K562 (cell line): ENCODE results near the gene MTERF4. TPM values are rescaled to one million over a fixed set of nuclear protein-coding genes. Genes with fewer than 3 reads are reported as not detected.

Experiments
- CBX1 ChIP-seq: sonication (generic); IDR thresholded peaks from 2 replicates; pipeline ENCODE4 v1.6.1; 2016; ENCODE audit warnings: antibody characterized with exemption, low read depth, mild to moderate bottlenecking
- CBX5 ChIP-seq: IDR thresholded peaks from 2 replicates; pipeline ENCODE4 v1.6.1; 2014; ENCODE audit warnings: low read depth, borderline replicate concordance
- CHD2 ChIP-seq: IDR thresholded peaks from 2 replicates; pipeline ENCODE4 v1.6.1; 2011; ENCODE audit warnings: low read depth, low read length
- FOSL1 ChIP-seq: fragments of 200-800 bp; sonication (Bioruptor generic); conservative IDR thresholded peaks from 2 replicates; pipeline ENCODE4 v1.6.1; 2016; ENCODE audit warnings: missing genetic modification characterization, missing compliant biosample characterization
- FUS ChIP-seq: fragments of 200-400 bp; formaldehyde crosslinking; optimal IDR thresholded peaks from 2 replicates; pipeline ENCODE3; 2017; ENCODE audit warnings: low read depth, low read length
- NCOA2 ChIP-seq, 2 experiments: fragments of 450-650 bp; IDR thresholded peaks; 2 replicates each; pipeline ENCODE4 v1.6.1; 2018; ENCODE audit warnings: mild to moderate bottlenecking in 2 of 2, moderate library complexity in 1 of 2; ENCODE audit not compliant: partially characterized antibody in 2 of 2
- NRF1 ChIP-seq, 2 experiments: fragments of 450-650 bp; IDR thresholded peaks in 1 of 2; conservative IDR thresholded peaks in 1 of 2; 2 replicates each; pipeline ENCODE4 v1.6.1; 2014; ENCODE audit warnings: mild to moderate bottlenecking in 2 of 2
- POLR2G ChIP-seq: fragments of 200-400 bp; formaldehyde crosslinking; IDR thresholded peaks from 2 replicates; pipeline ENCODE4 v1.6.1; 2017; ENCODE audit warnings: low read depth, mild to moderate bottlenecking, antibody characterized with exemption, low read length, moderate library complexity
- RBM17 ChIP-seq: fragments of 200-400 bp; formaldehyde crosslinking; IDR thresholded peaks from 2 replicates; pipeline ENCODE4 v1.6.1; 2017; ENCODE audit warnings: low read depth, mild to moderate bottlenecking, low read length, borderline replicate concordance
- SNIP1 ChIP-seq: fragments of 450-650 bp; IDR thresholded peaks from 2 replicates; pipeline ENCODE4 v1.7.1; 2017; ENCODE audit warnings: low read depth, mild to moderate bottlenecking
- TAF15 ChIP-seq: fragments of 200-400 bp; formaldehyde crosslinking; IDR thresholded peaks from 2 replicates; pipeline ENCODE4 v1.6.1; 2017; ENCODE audit warnings: mild to moderate bottlenecking, low read depth, low read length, moderate library complexity
- ZC3H4 ChIP-seq: sonication (generic); formaldehyde crosslinking; IDR thresholded peaks from 2 replicates; pipeline ENCODE4 v1.9.0; 2021; ENCODE audit warnings: missing genetic modification reagents, borderline replicate concordance
- ZNF212 ChIP-seq: fragments of 450-650 bp; formaldehyde crosslinking; IDR thresholded peaks from 2 replicates; pipeline ENCODE4 v1.4.0; 2020; ENCODE audit warnings: mild to moderate bottlenecking
- ZNF3 ChIP-seq: fragments of 250-450 bp; sonication (Bioruptor Pico); IDR thresholded peaks from 2 replicates; pipeline ENCODE4 v1.5.0; 2021; ENCODE audit warnings: mild to moderate bottlenecking, moderate library complexity
- polyA plus RNA-seq, 8 experiments: library from polyadenylated mRNA; depleted of rRNA in 4 of 8; stranded (reverse) in 5 of 8; unstranded in 3 of 8; fragments of >200 nt; fragmentation: Nextera tagmentation in 2 of 8; fragmentation: Illumina TruSeq in 1 of 8; extraction: Ambion mirVana in 2 of 8; extraction: Trizol in 1 of 8; gene quantifications; 2 replicates each; pipeline versions ENCODE4 v1.2.1 to v1.2.3, GENCODE V29; 2011 to 2014; ENCODE audit warnings: inconsistent platforms in 1 of 8, missing spikeins in 1 of 8
- total RNA-seq, 7 experiments: library from RNA; depleted of rRNA in 6 of 7; stranded (reverse); fragments of >200 nt in 6 of 7; fragmentation: Illumina TruSeq in 2 of 7; extraction: Trizol in 2 of 7; gene quantifications; 2 replicates each; pipeline versions ENCODE4 v1.2.1 to v1.2.3, GENCODE V29; 2011 to 2021; ENCODE audit warnings: low replicate concordance in 1 of 7
- TF ChIP-seq, protein P1 (sequence below): sonication (generic); formaldehyde crosslinking; IDR thresholded peaks from 2 replicates; pipeline ENCODE4 v1.8.1; 2023; ENCODE audit warnings: mild to moderate bottlenecking, missing genetic modification reagents
- TF ChIP-seq, protein P2 (sequence below): fragments of 200-800 bp; sonication (Bioruptor generic); IDR thresholded peaks from 2 replicates; pipeline ENCODE4 v1.6.1; 2016; ENCODE audit warnings: missing genetic modification characterization, missing compliant biosample characterization
- TF ChIP-seq, protein P3 (sequence below): IDR thresholded peaks from 2 replicates; pipeline ENCODE4 v1.6.1; 2012; ENCODE audit warnings: low read depth, low read length, improper control_type of control experiment, borderline replicate concordance
- TF ChIP-seq, protein P4 (sequence below): fragments of 450-650 bp; formaldehyde crosslinking; IDR thresholded peaks from 2 replicates; pipeline ENCODE4 v1.4.0; 2022; ENCODE audit warnings: missing genetic modification characterization

MTERF4 gene
- total and polyA plus RNA-seq, 9 of the 15 experiments (the other 6 are each of a cell fraction or from before 2014, with no cell fraction given) = 15.3 to 29.6 (median 21.2) TPM

DNA sequence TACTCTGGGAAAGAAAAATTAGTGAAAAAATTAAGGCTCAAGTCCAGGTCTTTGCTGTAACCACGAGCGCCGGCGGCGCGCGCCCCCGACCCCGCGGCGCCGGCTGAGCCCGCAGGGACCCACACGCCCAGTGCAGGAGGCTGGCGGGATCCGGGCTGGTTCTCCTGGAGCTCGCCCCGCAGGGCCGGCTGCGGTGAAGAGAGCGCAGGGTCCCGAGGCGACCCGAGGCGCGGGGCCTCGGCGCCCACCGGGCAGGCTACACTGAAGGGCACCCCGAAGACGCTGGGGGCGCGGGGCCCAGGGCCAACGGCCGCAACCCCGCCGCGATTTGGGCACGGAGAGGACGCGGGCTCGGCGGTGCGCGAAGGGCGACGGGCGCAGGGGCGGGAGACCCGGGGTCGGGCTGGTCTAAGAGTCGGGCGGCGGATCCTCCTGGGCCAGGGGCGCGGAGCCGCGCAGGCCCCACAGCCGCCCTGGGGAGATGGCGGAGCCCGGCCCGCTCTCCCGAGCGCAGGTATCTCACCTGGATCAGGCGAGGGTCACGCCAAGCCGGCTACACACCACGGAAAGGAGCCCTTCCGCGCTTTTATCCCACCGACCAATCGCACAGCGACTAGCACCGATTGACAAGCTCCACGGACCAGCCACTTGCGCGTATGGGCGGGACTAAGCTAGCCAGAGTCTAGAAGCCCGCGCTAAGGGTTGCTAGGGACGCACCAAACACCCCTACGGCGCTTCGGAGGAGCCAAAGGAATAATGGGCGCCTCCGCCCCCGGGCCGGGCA, 47.0 kb upstream of the MTERF4 start, which contains the start of gene PASK (continued):
- TF ChIP-seq, protein P1, sequence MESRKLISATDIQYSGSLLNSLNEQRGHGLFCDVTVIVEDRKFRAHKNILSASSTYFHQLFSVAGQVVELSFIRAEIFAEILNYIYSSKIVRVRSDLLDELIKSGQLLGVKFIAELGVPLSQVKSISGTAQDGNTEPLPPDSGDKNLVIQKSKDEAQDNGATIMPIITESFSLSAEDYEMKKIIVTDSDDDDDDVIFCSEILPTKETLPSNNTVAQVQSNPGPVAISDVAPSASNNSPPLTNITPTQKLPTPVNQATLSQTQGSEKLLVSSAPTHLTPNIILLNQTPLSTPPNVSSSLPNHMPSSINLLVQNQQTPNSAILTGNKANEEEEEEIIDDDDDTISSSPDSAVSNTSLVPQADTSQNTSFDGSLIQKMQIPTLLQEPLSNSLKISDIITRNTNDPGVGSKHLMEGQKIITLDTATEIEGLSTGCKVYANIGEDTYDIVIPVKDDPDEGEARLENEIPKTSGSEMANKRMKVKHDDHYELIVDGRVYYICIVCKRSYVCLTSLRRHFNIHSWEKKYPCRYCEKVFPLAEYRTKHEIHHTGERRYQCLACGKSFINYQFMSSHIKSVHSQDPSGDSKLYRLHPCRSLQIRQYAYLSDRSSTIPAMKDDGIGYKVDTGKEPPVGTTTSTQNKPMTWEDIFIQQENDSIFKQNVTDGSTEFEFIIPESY = no peak
- no peak for TF ChIP-seq ZNF212 (CRISPR knock-in tag)
- no peak for TF ChIP-seq CBX1
- TF ChIP-seq FOSL1 (tag) = no peak
- TF ChIP-seq CBX5 = no peak
- no peak; the same call in 1 of the 2 replicates for TF ChIP-seq POLR2G
- no peak for TF ChIP-seq FUS
- TF ChIP-seq, protein P2, sequence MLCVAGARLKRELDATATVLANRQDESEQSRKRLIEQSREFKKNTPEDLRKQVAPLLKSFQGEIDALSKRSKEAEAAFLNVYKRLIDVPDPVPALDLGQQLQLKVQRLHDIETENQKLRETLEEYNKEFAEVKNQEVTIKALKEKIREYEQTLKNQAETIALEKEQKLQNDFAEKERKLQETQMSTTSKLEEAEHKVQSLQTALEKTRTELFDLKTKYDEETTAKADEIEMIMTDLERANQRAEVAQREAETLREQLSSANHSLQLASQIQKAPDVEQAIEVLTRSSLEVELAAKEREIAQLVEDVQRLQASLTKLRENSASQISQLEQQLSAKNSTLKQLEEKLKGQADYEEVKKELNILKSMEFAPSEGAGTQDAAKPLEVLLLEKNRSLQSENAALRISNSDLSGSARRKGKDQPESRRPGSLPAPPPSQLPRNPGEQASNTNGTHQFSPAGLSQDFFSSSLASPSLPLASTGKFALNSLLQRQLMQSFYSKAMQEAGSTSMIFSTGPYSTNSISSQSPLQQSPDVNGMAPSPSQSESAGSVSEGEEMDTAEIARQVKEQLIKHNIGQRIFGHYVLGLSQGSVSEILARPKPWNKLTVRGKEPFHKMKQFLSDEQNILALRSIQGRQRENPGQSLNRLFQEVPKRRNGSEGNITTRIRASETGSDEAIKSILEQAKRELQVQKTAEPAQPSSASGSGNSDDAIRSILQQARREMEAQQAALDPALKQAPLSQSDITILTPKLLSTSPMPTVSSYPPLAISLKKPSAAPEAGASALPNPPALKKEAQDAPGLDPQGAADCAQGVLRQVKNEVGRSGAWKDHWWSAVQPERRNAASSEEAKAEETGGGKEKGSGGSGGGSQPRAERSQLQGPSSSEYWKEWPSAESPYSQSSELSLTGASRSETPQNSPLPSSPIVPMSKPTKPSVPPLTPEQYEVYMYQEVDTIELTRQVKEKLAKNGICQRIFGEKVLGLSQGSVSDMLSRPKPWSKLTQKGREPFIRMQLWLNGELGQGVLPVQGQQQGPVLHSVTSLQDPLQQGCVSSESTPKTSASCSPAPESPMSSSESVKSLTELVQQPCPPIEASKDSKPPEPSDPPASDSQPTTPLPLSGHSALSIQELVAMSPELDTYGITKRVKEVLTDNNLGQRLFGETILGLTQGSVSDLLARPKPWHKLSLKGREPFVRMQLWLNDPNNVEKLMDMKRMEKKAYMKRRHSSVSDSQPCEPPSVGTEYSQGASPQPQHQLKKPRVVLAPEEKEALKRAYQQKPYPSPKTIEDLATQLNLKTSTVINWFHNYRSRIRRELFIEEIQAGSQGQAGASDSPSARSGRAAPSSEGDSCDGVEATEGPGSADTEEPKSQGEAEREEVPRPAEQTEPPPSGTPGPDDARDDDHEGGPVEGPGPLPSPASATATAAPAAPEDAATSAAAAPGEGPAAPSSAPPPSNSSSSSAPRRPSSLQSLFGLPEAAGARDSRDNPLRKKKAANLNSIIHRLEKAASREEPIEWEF (CRISPR knock-in tag) = no peak
- TF ChIP-seq CHD2 = peak; percentile 59; the same call in 1 of the 2 replicates
- TF ChIP-seq TAF15 = no peak
- TF ChIP-seq SNIP1 = 0 out of 2 replicates have a peak, but pooled peaks have one; percentile 11
- TF ChIP-seq ZC3H4 (CRISPR knock-in tag) = no peak
- no peak for TF ChIP-seq ZNF3
- TF ChIP-seq NRF1 (conservative IDR thresholded peaks at IDR 0.05 in 1 of 2, IDR thresholded peaks at IDR 0.05 in 1 of 2) = peak; percentile 65 to 73
- no peak for TF ChIP-seq NCOA2 (IDR thresholded peaks at IDR 0.05; ENCODE audit: partially characterized antibody in 2 of 2)
- TF ChIP-seq RBM17 = no peak
- TF ChIP-seq, protein P3, sequence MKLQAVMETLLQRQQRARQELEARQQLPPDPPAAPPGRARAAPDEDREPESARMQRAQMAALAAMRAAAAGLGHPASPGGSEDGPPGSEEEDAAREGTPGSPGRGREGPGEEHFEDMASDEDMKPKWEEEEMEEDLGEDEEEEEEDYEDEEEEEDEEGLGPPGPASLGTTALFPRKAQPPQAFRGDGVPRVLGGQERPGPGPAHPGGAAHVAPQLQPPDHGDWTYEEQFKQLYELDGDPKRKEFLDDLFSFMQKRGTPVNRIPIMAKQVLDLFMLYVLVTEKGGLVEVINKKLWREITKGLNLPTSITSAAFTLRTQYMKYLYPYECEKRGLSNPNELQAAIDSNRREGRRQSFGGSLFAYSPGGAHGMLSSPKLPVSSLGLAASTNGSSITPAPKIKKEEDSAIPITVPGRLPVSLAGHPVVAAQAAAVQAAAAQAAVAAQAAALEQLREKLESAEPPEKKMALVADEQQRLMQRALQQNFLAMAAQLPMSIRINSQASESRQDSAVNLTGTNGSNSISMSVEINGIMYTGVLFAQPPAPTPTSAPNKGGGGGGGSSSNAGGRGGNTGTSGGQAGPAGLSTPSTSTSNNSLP = no peak
- TF ChIP-seq, protein P4, sequence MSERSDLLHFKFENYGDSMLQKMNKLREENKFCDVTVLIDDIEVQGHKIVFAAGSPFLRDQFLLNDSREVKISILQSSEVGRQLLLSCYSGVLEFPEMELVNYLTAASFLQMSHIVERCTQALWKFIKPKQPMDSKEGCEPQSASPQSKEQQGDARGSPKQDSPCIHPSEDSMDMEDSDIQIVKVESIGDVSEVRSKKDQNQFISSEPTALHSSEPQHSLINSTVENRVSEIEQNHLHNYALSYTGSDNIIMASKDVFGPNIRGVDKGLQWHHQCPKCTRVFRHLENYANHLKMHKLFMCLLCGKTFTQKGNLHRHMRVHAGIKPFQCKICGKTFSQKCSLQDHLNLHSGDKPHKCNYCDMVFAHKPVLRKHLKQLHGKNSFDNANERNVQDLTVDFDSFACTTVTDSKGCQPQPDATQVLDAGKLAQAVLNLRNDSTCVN (CRISPR knock-in tag) = no peak
